ENCODE measurements around the gene OIP5. TPM values are rescaled to one million over a fixed set of nuclear protein-coding genes. Genes with fewer than 3 reads are reported as not detected.

Gene OIP5
- total and polyA plus RNA-seq, 10 of the 15 experiments (the other 5 are each of a cell fraction or from before 2014, with no cell fraction given), result 4.8 to 61.4 (median 22.1) TPM

DNA sequence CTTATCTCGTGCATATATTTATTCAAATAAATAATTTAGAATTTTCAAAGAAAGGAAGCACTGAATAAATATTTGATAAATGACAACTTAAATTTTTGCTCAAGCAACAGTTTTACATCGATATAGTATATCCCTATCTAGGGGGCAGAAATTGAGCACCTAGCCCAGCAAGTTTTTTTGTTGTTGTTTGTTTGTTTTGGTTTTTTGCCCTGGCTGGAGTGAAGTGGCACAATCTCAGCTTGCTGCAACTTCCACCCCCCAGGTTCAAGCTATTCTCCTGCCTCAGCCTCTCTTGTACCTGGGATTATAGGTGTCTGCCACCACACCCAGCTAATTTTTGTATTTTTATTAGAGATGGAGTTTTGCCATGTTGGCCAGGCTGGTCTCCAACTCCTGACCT, 42.4 kb downstream of the OIP5 start:
- Histone ChIP-seq H3K4me3 (no peak overlapping the region), H3K9me3 (replicated peaks; ENCODE audit: control insufficient read depth, insufficient read depth, low read length) (peaks cover 2% of the 10 kb centered on the region), H3K4me2 (ENCODE audit: control insufficient read depth, insufficient read depth) (no peak overlapping the region), H3K79me2 (ENCODE audit: control insufficient read depth, insufficient read depth, low read length) (peaks cover 32% of the 10 kb centered on the region), H2AFZ (ENCODE audit: control insufficient read depth, low read depth, low read length) (no peak overlapping the region), H3K27me3 (replicated peaks in 1 of 2; ENCODE audit: control insufficient read depth in 2 of 2, insufficient read depth in 2 of 2, low read length in 1 of 2) (no peaks in the 10 kb centered on the region), H3K9ac (ENCODE audit: control insufficient read depth, insufficient read depth, low read length) (no peak overlapping the region), H4K20me1 (ENCODE audit: control insufficient read depth, insufficient read depth) (no peaks in the 10 kb centered on the region), H3K27ac (ENCODE audit: control insufficient read depth, insufficient read depth) (no peak overlapping the region), H3K36me3 (ENCODE audit: control insufficient read depth in 2 of 2, insufficient read depth in 2 of 2, low read length in 1 of 2) (peaks cover 3 to 27% of the 10 kb centered on the region in 2 experiments), H3K4me1 (ENCODE audit: control insufficient read depth, insufficient read depth, low read length) (peaks cover 13% of the 10 kb centered on the region)
- WGBS (ENCODE audit: insufficient coverage, insufficient replicate concordance, low lambda C conversion rate, missing lambda C conversion rate), result 82% methylated on average over 2 of the region's 2 CpGs
- ATAC-seq (no peak), FAIRE-seq (no peak), DNase-seq (ENCODE audit: low read depth, low spot score) (no peak)
- intact Hi-C loops (cut with micrococcal nuclease; ENCODE audit: unreplicated experiment) (loop anchor here (2.0 kb wide), 1 partner anchor 43 kb away; the partner anchor contains the start of genes NUSAP1 and OIP5), in situ Hi-C loops (cut with MboI) (no loop called here)
- POLR2A ChIA-PET, result interaction anchor here (0.6 to 2.7 kb wide), 4 partner anchors 37 to 1199 kb away, joined by 3 to 11 read pairs (median 3); partner anchors contain the start of genes NUSAP1 and OIP5
- RAD21 ChIA-PET (ENCODE audit: unreplicated experiment), result interaction anchor here (0.6 kb wide), 1 partner anchor 208 kb away, joined by 3 read pairs; no protein-coding TSS in a partner anchor
- BruUV-seq (replicated peaks), result no TSS peak
- SMC1A ChIA-PET (ENCODE audit: uncharacterized antibody, unreplicated experiment), result interaction anchor here (1.1 to 1.9 kb wide), 3 partner anchors 39 to 143 kb away, joined by 3 to 4 read pairs (median 3); no protein-coding TSS in a partner anchor
- TF ChIP-seq RUNX3 (IDR thresholded peaks at IDR 0.05; ENCODE audit: low read length), result no peak
- no peak for TF ChIP-seq NFXL1 (IDR thresholded peaks at IDR 0.05; ENCODE audit: borderline replicate concordance)
- TF ChIP-seq POU2F2 (IDR thresholded peaks at IDR 0.05; ENCODE audit: borderline replicate concordance, low read depth, low read length), result no peak
- TF ChIP-seq MEF2B (IDR thresholded peaks at IDR 0.05; ENCODE audit: partially characterized antibody, poor library complexity, severe bottlenecking), result no peak
- TF ChIP-seq, protein P1, sequence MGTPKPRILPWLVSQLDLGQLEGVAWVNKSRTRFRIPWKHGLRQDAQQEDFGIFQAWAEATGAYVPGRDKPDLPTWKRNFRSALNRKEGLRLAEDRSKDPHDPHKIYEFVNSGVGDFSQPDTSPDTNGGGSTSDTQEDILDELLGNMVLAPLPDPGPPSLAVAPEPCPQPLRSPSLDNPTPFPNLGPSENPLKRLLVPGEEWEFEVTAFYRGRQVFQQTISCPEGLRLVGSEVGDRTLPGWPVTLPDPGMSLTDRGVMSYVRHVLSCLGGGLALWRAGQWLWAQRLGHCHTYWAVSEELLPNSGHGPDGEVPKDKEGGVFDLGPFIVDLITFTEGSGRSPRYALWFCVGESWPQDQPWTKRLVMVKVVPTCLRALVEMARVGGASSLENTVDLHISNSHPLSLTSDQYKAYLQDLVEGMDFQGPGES (IDR thresholded peaks at IDR 0.05), result no peak
- no peak for TF ChIP-seq IRF4 (IDR thresholded peaks at IDR 0.05; ENCODE audit: low read depth, low read length)
- no peak for TF ChIP-seq SMAD1 (IDR thresholded peaks at IDR 0.05; ENCODE audit: low read depth, partially characterized antibody)
- TF ChIP-seq, protein P2, sequence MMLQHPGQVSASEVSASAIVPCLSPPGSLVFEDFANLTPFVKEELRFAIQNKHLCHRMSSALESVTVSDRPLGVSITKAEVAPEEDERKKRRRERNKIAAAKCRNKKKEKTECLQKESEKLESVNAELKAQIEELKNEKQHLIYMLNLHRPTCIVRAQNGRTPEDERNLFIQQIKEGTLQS (IDR thresholded peaks at IDR 0.05; ENCODE audit: borderline replicate concordance, extremely low read depth, low read depth, low read length), result no peak
- no peak for TF ChIP-seq KDM1A (IDR thresholded peaks at IDR 0.05; ENCODE audit: borderline replicate concordance)
- no peak for TF ChIP-seq RELA (IDR thresholded peaks at IDR 0.05; ENCODE audit: borderline replicate concordance, partially characterized antibody)
- TF ChIP-seq CEBPB (IDR thresholded peaks at IDR 0.05; ENCODE audit: borderline replicate concordance in 1 of 2, low read depth in 2 of 2, low read length in 2 of 2), result no peak
- no peak for TF ChIP-seq LARP7 (IDR thresholded peaks at IDR 0.05)
- TF ChIP-seq MEF2A (IDR thresholded peaks at IDR 0.05; ENCODE audit: insufficient read depth, low read depth, low read length), result no peak
- TF ChIP-seq JUND (IDR thresholded peaks at IDR 0.05; ENCODE audit: low read depth, low read length), result no peak
- TF ChIP-seq, protein P3, sequence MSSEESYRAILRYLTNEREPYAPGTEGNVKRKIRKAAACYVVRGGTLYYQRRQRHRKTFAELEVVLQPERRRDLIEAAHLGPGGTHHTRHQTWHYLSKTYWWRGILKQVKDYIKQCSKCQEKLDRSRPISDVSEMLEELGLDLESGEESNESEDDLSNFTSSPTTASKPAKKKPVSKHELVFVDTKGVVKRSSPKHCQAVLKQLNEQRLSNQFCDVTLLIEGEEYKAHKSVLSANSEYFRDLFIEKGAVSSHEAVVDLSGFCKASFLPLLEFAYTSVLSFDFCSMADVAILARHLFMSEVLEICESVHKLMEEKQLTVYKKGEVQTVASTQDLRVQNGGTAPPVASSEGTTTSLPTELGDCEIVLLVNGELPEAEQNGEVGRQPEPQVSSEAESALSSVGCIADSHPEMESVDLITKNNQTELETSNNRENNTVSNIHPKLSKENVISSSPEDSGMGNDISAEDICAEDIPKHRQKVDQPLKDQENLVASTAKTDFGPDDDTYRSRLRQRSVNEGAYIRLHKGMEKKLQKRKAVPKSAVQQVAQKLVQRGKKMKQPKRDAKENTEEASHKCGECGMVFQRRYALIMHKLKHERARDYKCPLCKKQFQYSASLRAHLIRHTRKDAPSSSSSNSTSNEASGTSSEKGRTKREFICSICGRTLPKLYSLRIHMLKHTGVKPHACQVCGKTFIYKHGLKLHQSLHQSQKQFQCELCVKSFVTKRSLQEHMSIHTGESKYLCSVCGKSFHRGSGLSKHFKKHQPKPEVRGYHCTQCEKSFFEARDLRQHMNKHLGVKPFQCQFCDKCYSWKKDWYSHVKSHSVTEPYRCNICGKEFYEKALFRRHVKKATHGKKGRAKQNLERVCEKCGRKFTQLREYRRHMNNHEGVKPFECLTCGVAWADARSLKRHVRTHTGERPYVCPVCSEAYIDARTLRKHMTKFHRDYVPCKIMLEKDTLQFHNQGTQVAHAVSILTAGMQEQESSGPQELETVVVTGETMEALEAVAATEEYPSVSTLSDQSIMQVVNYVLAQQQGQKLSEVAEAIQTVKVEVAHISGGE (CRISPR knock-in tag; IDR thresholded peaks at IDR 0.05), result no peak
- TF ChIP-seq NR2C1 (IDR thresholded peaks at IDR 0.05), result no peak
- CTCF ChIA-PET, result interaction anchor here (0.6 to 3.8 kb wide), 3 partner anchors 42 to 207 kb away, joined by 3 to 16 read pairs (median 3); partner anchors contain the start of genes CHP1, NUSAP1 and OIP5
